DOHH2 (cell line): ENCODE measurements around the gene NR1I3.

Source experiments
- H3F3A ChIP-seq: fragments of 200-600 bp; sonication (generic), shearing (Covaris generic); 2 replicates; pipeline ENCODE4 v1.6.0; 2016; ENCODE audit warnings: antibody characterized with exemption, mild to moderate bottlenecking; ENCODE audit not compliant: control insufficient read depth, insufficient read depth
- H3K27ac ChIP-seq: fragments of 200-600 bp; sonication (generic); 2 replicates; pipeline ENCODE4 v1.5.1; 2014; ENCODE audit warnings: low read depth, mild to moderate bottlenecking, low read length, moderate library complexity
- H3K27me3 ChIP-seq: fragments of 200-600 bp; sonication (generic); 2 replicates; pipeline ENCODE4 v1.6.1; 2014; ENCODE audit warnings: mild to moderate bottlenecking, low read length, mixed read lengths; ENCODE audit not compliant: control insufficient read depth
- H3K36me3 ChIP-seq: fragments of 200-600 bp; sonication (generic); 2 replicates; pipeline ENCODE4 v1.6.1; 2014; ENCODE audit warnings: mild to moderate bottlenecking, low read length, moderate library complexity, mixed read lengths; ENCODE audit not compliant: control insufficient read depth
- H3K4me1 ChIP-seq: fragments of 200-600 bp; sonication (generic); 2 replicates; pipeline ENCODE4 v1.6.1; 2014; ENCODE audit warnings: mild to moderate bottlenecking, low read length, mixed read lengths; ENCODE audit not compliant: control insufficient read depth
- H3K4me2 ChIP-seq: fragments of 200-600 bp; sonication (generic); 2 replicates; pipeline ENCODE4 v1.6.0; 2014; ENCODE audit warnings: mild to moderate bottlenecking, low read length, moderate library complexity
- H3K4me3 ChIP-seq: fragments of 200-600 bp; sonication (generic); 2 replicates; pipeline ENCODE4 v1.5.1; 2014; ENCODE audit warnings: mild to moderate bottlenecking, low read length, mixed read lengths
- H3K79me2 ChIP-seq: fragments of 200-600 bp; sonication (generic); 2 replicates; pipeline ENCODE4 v1.6.1; 2014; ENCODE audit warnings: mild to moderate bottlenecking, low read length, mixed read lengths; ENCODE audit not compliant: control insufficient read depth
- H3K9me2 ChIP-seq: fragments of 200-600 bp; sonication (generic); replicated peaks from 2 replicates; pipeline ENCODE4 v1.6.1; 2014; ENCODE audit warnings: mild to moderate bottlenecking, low read length, mixed read lengths; ENCODE audit not compliant: control insufficient read depth
- H3K9me3 ChIP-seq: fragments of 200-600 bp; sonication (generic); 2 replicates; pipeline ENCODE4 v1.6.1; 2014; ENCODE audit warnings: antibody characterized with exemption, low read length, mixed read lengths; ENCODE audit not compliant: control insufficient read depth, insufficient read depth
- H4K20me1 ChIP-seq: fragments of 200-600 bp; sonication (generic); 2 replicates; pipeline ENCODE4 v1.6.0; 2014; ENCODE audit warnings: low read depth, mild to moderate bottlenecking, antibody characterized with exemption, low read length, moderate library complexity; ENCODE audit not compliant: control insufficient read depth, insufficient read depth
- EZH2phosphoT487 ChIP-seq: fragments of 200-600 bp; sonication (generic); IDR thresholded peaks from 2 replicates; pipeline ENCODE4 v1.6.1; 2017; ENCODE audit warnings: borderline replicate concordance, mild to moderate bottlenecking, antibody characterized with exemption, low read length, moderate library complexity, mixed read lengths
- TF ChIP-seq, protein P1 (sequence below): fragments of 200-600 bp; sonication (generic); IDR thresholded peaks from one replicate; pipeline ENCODE4 v1.5.1; 2014; ENCODE audit warnings: antibody characterized with exemption, mild to moderate bottlenecking, low read depth, low read length; ENCODE audit not compliant: poor library complexity, severe bottlenecking

The NR1I3 gene

DNA sequence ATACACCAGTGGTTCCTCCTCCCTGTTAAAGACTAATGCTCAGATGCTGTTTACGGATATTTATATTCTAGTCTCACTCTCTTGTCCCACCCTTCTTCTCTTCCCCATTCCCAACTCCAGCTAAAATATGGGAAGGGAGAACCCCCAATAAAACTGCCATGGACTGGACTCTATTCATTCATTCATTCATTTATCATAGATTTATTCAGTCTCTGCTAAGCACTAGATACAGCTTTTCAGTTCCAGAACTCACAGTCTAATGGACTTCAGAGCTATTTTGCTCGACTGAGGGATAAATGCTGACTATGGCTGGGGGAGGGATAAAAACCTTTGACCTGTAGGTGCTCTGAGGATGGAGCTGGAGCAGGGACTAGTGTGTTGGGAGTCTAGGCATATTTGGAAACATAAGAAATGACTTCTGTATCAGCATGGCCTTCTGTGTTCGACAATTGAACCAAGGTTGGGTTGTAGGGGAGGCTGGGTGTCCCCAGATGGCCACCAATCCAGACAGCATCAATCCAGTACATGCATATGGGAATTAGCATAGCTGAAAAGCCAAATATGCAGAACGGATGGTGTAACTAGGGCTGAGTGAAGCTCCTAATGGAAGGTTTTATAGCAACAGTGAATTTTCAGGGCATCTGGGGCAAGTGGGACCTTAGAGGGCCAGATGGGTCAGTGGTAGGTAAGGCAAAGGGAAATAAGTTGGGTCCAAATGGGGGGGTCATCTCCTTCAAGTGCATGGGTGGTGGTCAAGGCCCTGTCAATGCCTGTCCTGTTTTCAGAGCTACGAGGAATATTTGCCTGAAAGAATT lies 18.7 kb downstream of the NR1I3 start:
- H3K9me2 ChIP-seq: no peaks in the 10 kb centered on the region
- no peak overlapping the region for H3K4me3 ChIP-seq

DNA sequence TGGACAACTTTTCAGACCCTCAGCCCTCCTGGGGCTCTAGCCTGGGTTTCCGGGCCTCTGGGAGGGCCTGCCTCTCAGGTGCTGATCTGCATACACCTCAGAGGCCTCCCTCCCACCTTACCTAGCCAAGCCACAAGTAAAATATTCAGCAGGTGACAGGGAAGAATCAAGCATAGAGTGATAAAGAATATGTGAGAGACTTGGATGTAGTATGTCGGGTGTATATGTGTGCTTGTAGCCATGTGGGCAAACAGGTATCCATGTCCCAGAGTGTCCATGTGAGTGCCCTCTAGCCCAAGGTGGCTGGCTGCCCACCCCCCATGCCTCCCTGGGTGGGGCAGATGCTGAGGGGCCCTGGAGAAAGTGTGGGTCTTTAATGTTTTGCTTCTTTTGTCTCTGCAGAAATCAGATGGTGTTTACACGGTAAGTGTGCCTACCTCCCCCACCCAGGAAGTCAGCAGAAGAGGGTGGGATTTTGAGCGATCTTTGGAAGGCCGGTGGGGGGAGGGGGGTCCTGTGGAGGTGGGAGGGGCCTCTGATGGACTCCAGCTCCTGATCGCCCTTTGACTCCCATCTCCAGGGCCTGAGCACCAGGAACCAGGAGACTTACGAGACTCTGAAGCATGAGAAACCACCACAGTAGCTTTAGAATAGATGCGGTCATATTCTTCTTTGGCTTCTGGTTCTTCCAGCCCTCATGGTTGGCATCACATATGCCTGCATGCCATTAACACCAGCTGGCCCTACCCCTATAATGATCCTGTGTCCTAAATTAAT lies 19.5 kb downstream of the NR1I3 start:
- Histone ChIP-seq H3K27me3 (no peaks in the 10 kb centered on the region), H3K4me2 (peak overlapping the region; percentile 42), H3K36me3 (peaks cover 11% of the 10 kb centered on the region), H3K9me2 (no peaks in the 10 kb centered on the region), H3F3A (peaks cover 3% of the 10 kb centered on the region), H3K9me3 (no peaks in the 10 kb centered on the region), H4K20me1 (no peaks in the 10 kb centered on the region), H3K79me2 (no peaks in the 10 kb centered on the region), H3K27ac (no peak overlapping the region), H3K4me3 (no peak overlapping the region), H3K4me1 (peaks cover 28% of the 10 kb centered on the region)
- TF ChIP-seq, protein P1, sequence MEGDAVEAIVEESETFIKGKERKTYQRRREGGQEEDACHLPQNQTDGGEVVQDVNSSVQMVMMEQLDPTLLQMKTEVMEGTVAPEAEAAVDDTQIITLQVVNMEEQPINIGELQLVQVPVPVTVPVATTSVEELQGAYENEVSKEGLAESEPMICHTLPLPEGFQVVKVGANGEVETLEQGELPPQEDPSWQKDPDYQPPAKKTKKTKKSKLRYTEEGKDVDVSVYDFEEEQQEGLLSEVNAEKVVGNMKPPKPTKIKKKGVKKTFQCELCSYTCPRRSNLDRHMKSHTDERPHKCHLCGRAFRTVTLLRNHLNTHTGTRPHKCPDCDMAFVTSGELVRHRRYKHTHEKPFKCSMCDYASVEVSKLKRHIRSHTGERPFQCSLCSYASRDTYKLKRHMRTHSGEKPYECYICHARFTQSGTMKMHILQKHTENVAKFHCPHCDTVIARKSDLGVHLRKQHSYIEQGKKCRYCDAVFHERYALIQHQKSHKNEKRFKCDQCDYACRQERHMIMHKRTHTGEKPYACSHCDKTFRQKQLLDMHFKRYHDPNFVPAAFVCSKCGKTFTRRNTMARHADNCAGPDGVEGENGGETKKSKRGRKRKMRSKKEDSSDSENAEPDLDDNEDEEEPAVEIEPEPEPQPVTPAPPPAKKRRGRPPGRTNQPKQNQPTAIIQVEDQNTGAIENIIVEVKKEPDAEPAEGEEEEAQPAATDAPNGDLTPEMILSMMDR: no peak
- no peak for TF ChIP-seq EZH2phosphoT487

More for the DNA sequence above, 18.7 kb downstream of the NR1I3 start:
- H3K4me1 ChIP-seq: peaks cover 28% of the 10 kb centered on the region
- no peaks in the 10 kb centered on the region for H3K79me2 ChIP-seq
- TF ChIP-seq EZH2phosphoT487: no peak
- TF ChIP-seq, protein P1: no peak
- H3K27me3 ChIP-seq: no peaks in the 10 kb centered on the region
- H3F3A ChIP-seq: peaks cover 3% of the 10 kb centered on the region
- H4K20me1 ChIP-seq: no peaks in the 10 kb centered on the region
- peaks cover 3% of the 10 kb centered on the region for H3K36me3 ChIP-seq
- no peak overlapping the region for H3K27ac ChIP-seq
- H3K9me3 ChIP-seq: no peaks in the 10 kb centered on the region
- H3K4me2 ChIP-seq: peak overlapping the region; percentile 42; the same call in 1 of the 2 replicates

DNA sequence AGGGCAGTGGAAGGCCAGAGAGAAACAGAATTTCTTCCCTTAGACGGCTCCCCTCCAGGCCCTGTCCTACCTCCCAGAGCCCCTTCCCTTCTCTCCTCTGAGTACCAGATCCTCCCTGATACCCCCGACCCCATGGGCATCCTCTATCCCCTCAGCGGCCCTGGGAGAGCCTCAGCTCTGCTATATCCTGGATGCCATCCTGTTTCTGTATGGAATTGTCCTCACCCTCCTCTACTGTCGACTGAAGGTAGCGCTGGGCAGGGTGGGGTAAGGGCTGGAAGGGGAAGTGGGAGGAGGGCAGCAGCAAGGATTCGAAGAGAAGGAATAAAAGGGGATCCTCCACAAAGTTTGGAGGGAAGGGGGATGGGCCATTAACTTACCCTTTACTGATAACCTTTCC lies 20.2 kb downstream of the NR1I3 start:
- Histone ChIP-seq H3K36me3 (peaks cover 17% of the 10 kb centered on the region), H3K4me1 (peaks cover 28% of the 10 kb centered on the region), H3K4me3 (no peak overlapping the region), H3K79me2 (no peaks in the 10 kb centered on the region), H4K20me1 (no peaks in the 10 kb centered on the region), H3K9me3 (no peaks in the 10 kb centered on the region), H3K9me2 (no peaks in the 10 kb centered on the region), H3F3A (peaks cover 3% of the 10 kb centered on the region), H3K27ac (no peak overlapping the region), H3K4me2 (peak overlapping the region; percentile 42), H3K27me3 (no peaks in the 10 kb centered on the region)
- TF ChIP-seq, protein P1: no peak
- TF ChIP-seq EZH2phosphoT487: no peak
